ENCODE results near the gene FBXO48. TPM values are rescaled to one million over a fixed set of nuclear protein-coding genes. Genes with fewer than 3 reads are reported as not detected.

The FBXO48 gene
- total and polyA plus RNA-seq, 2 donors, result 0.66 to 1.4 TPM

DNA sequence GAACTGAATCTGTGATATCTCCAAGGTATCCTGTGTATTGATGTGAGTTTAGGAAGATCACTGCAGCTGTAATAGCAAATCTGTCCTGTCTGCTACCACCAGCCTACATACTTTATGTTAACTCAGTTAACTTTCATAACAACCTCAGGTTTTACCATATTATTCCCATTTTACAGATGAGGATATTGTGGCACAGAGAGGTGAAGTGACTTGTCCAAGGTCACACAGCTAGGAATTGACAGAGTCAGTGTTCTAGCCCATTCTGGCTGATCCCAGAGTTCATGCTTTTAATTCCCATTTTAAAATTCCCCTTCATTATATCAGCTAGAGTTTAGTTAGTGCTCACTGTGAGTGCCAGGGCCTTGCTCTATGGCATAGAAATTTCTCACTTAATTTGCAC is 52.6 kb downstream of the FBXO48 start:
- H3K4me3 ChIP-seq (ENCODE audit: low read length in 2 of 2), result no peak overlapping the region
- H3K27me3 ChIP-seq (ENCODE audit: control insufficient read depth in 2 of 2, insufficient read depth in 1 of 2, low read length in 1 of 2), result no peaks in the 10 kb centered on the region
- no peaks in the 10 kb centered on the region for H3K9me3 ChIP-seq (ENCODE audit: control insufficient read depth in 2 of 2, insufficient read depth in 1 of 2, low read length in 1 of 2)
- no peaks in the 10 kb centered on the region for H3K36me3 ChIP-seq (ENCODE audit: control insufficient read depth in 2 of 2, insufficient read depth in 2 of 2, low read length in 1 of 2)
- H3K4me1 ChIP-seq (ENCODE audit: control insufficient read depth in 2 of 2, insufficient read depth in 2 of 2, low read length in 2 of 2), result peaks cover 6 to 27% of the 10 kb centered on the region in 2 donors
- no peak overlapping the region for H3K27ac ChIP-seq (ENCODE audit: low read depth in 1 of 2, low read length in 1 of 2)
- no peak for DNase-seq (ENCODE audit: low read depth in 6 of 9, low spot score in 9 of 9)

DNA sequence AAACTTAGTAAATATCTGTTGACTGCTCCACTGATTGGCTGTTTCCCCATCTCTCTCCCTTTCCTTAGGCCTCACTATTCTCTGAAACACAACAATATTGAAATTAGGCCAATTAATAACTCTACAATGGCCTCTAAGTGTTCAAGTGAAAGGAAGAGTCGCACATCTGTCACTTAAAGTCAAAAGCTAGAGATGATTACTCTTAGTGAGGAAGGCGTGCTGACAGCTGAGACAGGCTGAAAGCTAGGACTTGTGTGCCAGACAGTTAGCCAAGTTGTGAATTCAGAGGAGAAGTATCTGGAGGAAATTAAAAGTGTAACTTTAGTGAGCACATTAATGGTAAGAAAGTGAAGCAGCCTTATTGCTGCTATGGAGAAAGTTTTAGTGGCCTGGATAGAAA is 53.6 kb downstream of the FBXO48 start:
- H3K9me3 ChIP-seq (ENCODE audit: control insufficient read depth in 2 of 2, insufficient read depth in 1 of 2, low read length in 1 of 2), result no peaks in the 10 kb centered on the region
- DNase-seq (ENCODE audit: low read depth in 6 of 9, low spot score in 9 of 9), result no peak
- H3K4me1 ChIP-seq (ENCODE audit: control insufficient read depth in 2 of 2, insufficient read depth in 2 of 2, low read length in 2 of 2), result peaks cover under 1 to 17% of the 10 kb centered on the region in 2 donors
- H3K27me3 ChIP-seq (ENCODE audit: control insufficient read depth in 2 of 2, insufficient read depth in 1 of 2, low read length in 1 of 2), result no peaks in the 10 kb centered on the region
- H3K27ac ChIP-seq (ENCODE audit: low read depth in 1 of 2, low read length in 1 of 2), result no peak overlapping the region
- 96% methylated on average over 2 of the region's 2 CpGs for WGBS
- H3K36me3 ChIP-seq (ENCODE audit: control insufficient read depth in 2 of 2, insufficient read depth in 2 of 2, low read length in 1 of 2), result no peaks in the 10 kb centered on the region
- no peak overlapping the region for H3K4me3 ChIP-seq (ENCODE audit: low read length in 2 of 2)

DNA sequence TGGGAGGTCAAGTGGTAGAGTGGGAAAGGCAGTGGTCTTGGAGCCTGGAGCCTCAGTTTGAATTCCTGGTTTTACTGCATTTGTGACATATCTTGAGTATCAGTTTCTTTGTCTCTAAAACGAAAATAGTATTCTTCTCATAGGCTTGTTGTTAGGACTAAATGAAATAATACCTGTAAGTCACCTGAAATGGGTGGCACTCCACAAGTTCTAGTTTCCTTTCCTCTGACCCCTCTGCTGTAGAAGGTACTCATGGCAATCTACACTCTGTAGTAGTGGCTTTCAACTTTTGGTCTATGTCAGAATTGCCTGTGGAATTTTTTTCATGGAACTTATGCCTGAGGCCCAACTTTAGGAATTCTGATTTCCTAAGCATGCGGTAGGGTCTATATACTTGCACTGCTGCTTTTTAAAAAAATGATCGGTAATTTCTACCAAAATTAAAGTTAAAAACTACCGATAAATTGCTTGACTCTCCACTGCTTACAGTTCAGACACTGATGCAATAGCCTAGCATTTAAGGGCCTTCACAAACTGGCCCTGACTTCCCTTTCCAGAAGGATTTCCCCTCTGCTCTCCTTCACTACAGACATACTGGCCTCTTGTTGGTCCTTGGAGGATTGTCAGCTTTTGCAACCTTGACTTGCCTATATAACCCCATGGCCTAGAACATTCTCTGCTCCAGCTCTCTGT is 54.8 kb downstream of the FBXO48 start:
- Histone ChIP-seq H3K9me3 (ENCODE audit: control insufficient read depth in 2 of 2, insufficient read depth in 1 of 2, low read length in 1 of 2) (no peaks in the 10 kb centered on the region), H3K4me1 (ENCODE audit: control insufficient read depth in 2 of 2, insufficient read depth in 2 of 2, low read length in 2 of 2) (peaks cover 0 to 12% of the 10 kb centered on the region in 2 donors), H3K36me3 (ENCODE audit: control insufficient read depth in 2 of 2, insufficient read depth in 2 of 2, low read length in 1 of 2) (no peaks in the 10 kb centered on the region), H3K27me3 (ENCODE audit: control insufficient read depth in 2 of 2, insufficient read depth in 1 of 2, low read length in 1 of 2) (no peaks in the 10 kb centered on the region), H3K27ac (ENCODE audit: low read depth in 1 of 2, low read length in 1 of 2) (no peak overlapping the region), H3K4me3 (ENCODE audit: low read length in 2 of 2) (no peak overlapping the region)
- DNase-seq (ENCODE audit: low read depth in 6 of 9, low spot score in 9 of 9), result no peak
- WGBS, result 51% methylated on average over 4 of the region's 4 CpGs

GRCh38 chr2:68411397-68412126 is 55.5 kb downstream of the FBXO48 start:
- no peaks in the 10 kb centered on the region for H3K9me3 ChIP-seq (ENCODE audit: control insufficient read depth in 2 of 2, insufficient read depth in 1 of 2, low read length in 1 of 2)
- no peaks in the 10 kb centered on the region for H3K27me3 ChIP-seq (ENCODE audit: control insufficient read depth in 2 of 2, insufficient read depth in 1 of 2, low read length in 1 of 2)
- H3K36me3 ChIP-seq (ENCODE audit: control insufficient read depth in 2 of 2, insufficient read depth in 2 of 2, low read length in 1 of 2), result no peaks in the 10 kb centered on the region
- no peak for DNase-seq (ENCODE audit: low read depth in 6 of 9, low spot score in 9 of 9)
- no peak overlapping the region for H3K4me3 ChIP-seq (ENCODE audit: low read length in 2 of 2)
- H3K27ac ChIP-seq (ENCODE audit: low read depth in 1 of 2, low read length in 1 of 2), result no peak overlapping the region
- H3K4me1 ChIP-seq (ENCODE audit: control insufficient read depth in 2 of 2, insufficient read depth in 2 of 2, low read length in 2 of 2), result peaks cover 0 to 6% of the 10 kb centered on the region in 2 donors
- WGBS, result 22% methylated on average over 4 of the region's 4 CpGs

Other genes starting within 250 kb of the FBXO48 start
- gene PPP3R1, start 214.8 kb downstream of the FBXO48 start, total RNA-seq, result 14.6 TPM
- 37.3 TPM for gene PPP3R1, start 214.8 kb downstream of the FBXO48 start, polyA plus RNA-seq
- gene CNRIP1, start 147.3 kb downstream of the FBXO48 start, total RNA-seq, result 3.8 TPM
- gene CNRIP1, start 147.3 kb downstream of the FBXO48 start, polyA plus RNA-seq, result 10.3 TPM
- gene PLEK, start 102.0 kb downstream of the FBXO48 start, total RNA-seq, result 41.3 TPM
- 35.3 TPM for gene PLEK, start 102.0 kb downstream of the FBXO48 start, polyA plus RNA-seq
- 7.5 TPM for gene APLF, start 291 bp upstream of the FBXO48 start, total RNA-seq
- gene APLF, start 291 bp upstream of the FBXO48 start, polyA plus RNA-seq, result 2.4 TPM
- gene PROKR1, start 176.3 kb upstream of the FBXO48 start, total RNA-seq, result 0.05 TPM
- 0.07 TPM for gene PROKR1, start 176.3 kb upstream of the FBXO48 start, polyA plus RNA-seq